Uterus (tissue), 4 donors: ENCODE results near the gene RPL3. TPM values are rescaled to one million over a fixed set of nuclear protein-coding genes. Genes with fewer than 3 reads are reported as not detected.

Experiments used
- DNase-seq, 2 donors: peaks; one replicate each; pipeline ENCODE4 v3.0.0-alpha.2; 2019 to 2020
- H3K27ac ChIP-seq, 2 donors: fragments of 200-600 bp; sonication (generic); 1 replicate in 1 of 2; 2 replicates in 1 of 2; pipeline ENCODE4 v1.5.1; 2016 to 2018
- H3K27me3 ChIP-seq, 2 donors: fragments of 200-600 bp; sonication (generic); one replicate each; pipeline ENCODE4 v1.5.1; 2018 to 2019; ENCODE audit warnings: control low read depth in 1 of 2
- H3K36me3 ChIP-seq, 2 donors: fragments of 200-600 bp; sonication (generic); one replicate each; pipeline ENCODE4 v1.5.1; 2019; ENCODE audit warnings: control low read depth in 1 of 2
- H3K4me1 ChIP-seq, 2 donors: fragments of 200-600 bp; sonication (generic); one replicate each; pipeline ENCODE4 v1.5.1; 2018 to 2019; ENCODE audit warnings: control low read depth in 1 of 2
- H3K4me3 ChIP-seq, 2 donors: fragments of 200-600 bp; sonication (generic); 1 replicate in 1 of 2; 2 replicates in 1 of 2; pipeline ENCODE4 v1.5.1; 2018 to 2019; ENCODE audit warnings: mild to moderate bottlenecking in 1 of 2
- H3K9me3 ChIP-seq, 2 donors: fragments of 200-600 bp; sonication (generic); one replicate each; pipeline ENCODE4 v1.5.1; 2019; ENCODE audit warnings: control low read depth in 1 of 2
- CTCF ChIP-seq, 4 experiments: fragments of 200-600 bp in 2 of 4; fragments of 450-650 bp in 2 of 4; sonication (generic) in 2 of 4; IDR thresholded peaks; one replicate each; pipeline ENCODE4 v1.5.1; 2016 to 2019; ENCODE audit warnings: antibody characterized with exemption in 4 of 4, mild to moderate bottlenecking in 2 of 4, moderate library complexity in 1 of 4
- POLR2A ChIP-seq, 2 donors: fragments of 450-650 bp; IDR thresholded peaks; one replicate each; pipeline ENCODE4 v1.6.1; 2016; ENCODE audit warnings: antibody characterized with exemption in 2 of 2, mild to moderate bottlenecking in 1 of 2, moderate library complexity in 1 of 2
- intact Hi-C: fragments of 100-400 bp; cut with DNase I; formaldehyde crosslinking; loops from one replicate; pipeline ENCODE4 v1.15.1; 2023; ENCODE audit warnings: low total_unique reads
- total RNA-seq, 4 donors: library from RNA; depleted of rRNA in 3 of 4; stranded (reverse); fragments of >200 nt in 3 of 4; gene quantifications; one replicate each; pipeline versions ENCODE4 v1.1.0 to v1.2.4, GENCODE V29; 2014 to 2023
- donor health status: DM: yes; HTN: yes; CAD: no.

Gene RPL3
- total RNA-seq, 4 donors from 2014 or later: 1,498 to 2,840 (median 2,333) TPM

DNA sequence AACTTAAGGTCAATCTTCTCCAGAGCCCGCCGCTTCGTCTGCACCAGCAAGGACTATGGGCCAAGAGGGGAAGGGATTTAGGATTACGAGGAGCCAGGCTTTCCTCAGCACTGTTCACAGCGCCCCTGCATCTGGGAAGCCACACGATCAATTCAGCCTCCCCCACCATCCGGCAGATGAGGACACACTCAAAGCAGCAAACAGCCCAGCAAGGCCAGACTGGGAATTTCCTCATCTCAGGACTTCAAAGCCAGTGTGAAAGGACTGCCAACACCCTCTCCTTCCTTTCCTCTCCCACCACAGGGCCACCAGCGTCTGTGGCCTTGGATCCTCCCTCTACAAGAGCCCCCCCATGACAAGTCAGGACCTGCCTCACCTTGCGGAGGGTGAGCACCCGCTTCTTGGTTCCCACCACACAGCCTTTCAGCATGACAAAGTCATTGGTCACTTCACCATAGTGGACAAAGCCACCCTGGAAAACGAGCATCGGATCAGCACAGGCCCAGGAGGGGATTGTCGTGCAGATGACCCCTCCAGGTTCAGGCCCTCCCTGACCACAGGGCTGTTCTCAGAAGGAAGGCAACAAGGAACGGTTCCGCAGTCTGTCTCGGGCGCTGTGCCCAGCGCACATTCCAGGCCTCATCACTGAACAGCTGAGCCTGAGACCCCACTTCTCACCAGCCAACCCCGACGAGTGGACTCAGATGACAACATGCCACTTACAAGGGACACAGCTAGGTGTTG is 6.0 kb downstream of the RPL3 start:
- Histone ChIP-seq H3K4me3 (no peak overlapping the region), H3K36me3 (no peaks in the 10 kb centered on the region), H3K27me3 (no peaks in the 10 kb centered on the region), H3K4me1 (peaks cover 0 to 31% of the 10 kb centered on the region in 2 donors), H3K27ac (no peak overlapping the region), H3K9me3 (no peaks in the 10 kb centered on the region)
- TF ChIP-seq CTCF (IDR thresholded peaks at IDR 0.05): no peak
- no peak for TF ChIP-seq POLR2A (IDR thresholded peaks at IDR 0.05)
- no peak for DNase-seq
- intact Hi-C loops: no loop called here

DNA sequence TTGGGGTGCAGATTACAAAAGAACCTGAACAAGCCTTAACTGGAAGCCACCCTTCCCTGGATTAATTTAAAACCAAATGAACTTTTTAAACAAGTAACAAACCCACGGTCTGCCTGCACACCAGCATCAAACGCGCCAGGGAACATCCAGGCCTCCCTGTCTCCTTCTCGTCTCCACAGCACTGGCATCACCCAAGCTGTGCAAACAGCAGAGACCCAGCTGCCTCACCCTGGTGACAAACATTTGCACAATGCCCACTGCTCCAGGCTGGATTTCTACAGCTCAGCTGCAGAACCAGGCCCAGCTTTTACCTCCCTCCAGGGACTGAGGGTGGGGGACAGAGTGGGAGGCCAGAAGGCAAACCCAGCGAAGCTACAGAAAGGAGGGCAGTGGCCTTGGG is 7.0 kb downstream of the RPL3 start:
- Histone ChIP-seq H3K4me1 (peaks cover 0 to 32% of the 10 kb centered on the region in 2 donors), H3K27ac (no peak overlapping the region), H3K27me3 (no peaks in the 10 kb centered on the region), H3K4me3 (no peak overlapping the region), H3K36me3 (no peaks in the 10 kb centered on the region), H3K9me3 (no peaks in the 10 kb centered on the region)
- TF ChIP-seq POLR2A (IDR thresholded peaks at IDR 0.05): no peak
- no peak for TF ChIP-seq CTCF (IDR thresholded peaks at IDR 0.05)
- intact Hi-C loops: no loop called here
- DNase-seq: no peak

DNA sequence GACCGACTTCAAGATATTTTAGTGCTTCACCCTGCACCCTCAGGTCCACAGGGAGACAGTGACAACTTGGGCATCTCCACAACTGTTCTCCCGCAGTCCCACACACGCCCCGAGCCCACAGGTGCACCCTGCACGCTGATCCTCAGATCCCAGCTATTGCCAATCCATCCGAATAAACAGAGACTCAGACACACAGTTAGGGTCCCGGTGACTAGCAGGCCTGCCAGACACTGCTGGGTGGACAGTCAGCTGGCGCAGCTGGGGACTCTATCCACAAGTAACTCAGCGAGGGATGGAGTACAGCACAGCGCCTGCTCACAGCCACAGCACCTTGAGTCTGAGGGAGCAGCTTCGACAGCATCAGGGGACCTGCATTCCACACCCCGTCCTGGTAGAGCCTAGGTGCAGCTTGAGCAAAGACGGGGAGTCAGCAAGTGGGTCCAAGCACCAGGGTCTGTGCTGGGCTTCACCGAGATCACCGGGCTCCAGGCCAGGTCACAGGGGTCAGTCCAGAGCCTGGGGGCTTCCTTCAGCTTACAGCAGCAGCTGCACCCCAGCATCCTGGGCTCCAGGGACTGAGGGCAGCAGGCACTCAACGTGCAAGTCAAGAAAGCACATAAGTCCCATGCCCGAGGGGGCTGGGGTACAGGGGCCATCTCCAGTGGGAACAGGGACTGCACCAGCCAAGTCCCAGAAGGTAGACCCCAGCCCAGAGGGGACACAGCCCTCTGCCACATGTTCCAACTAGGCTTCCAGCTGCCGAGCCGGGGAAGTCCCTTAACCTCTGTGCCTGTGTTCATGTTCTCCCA is 7.6 kb downstream of the RPL3 start:
- Histone ChIP-seq H3K27me3 (no peaks in the 10 kb centered on the region), H3K4me1 (peaks cover 0 to 27% of the 10 kb centered on the region in 2 donors), H3K27ac (no peak overlapping the region), H3K4me3 (no peak overlapping the region), H3K36me3 (no peaks in the 10 kb centered on the region), H3K9me3 (no peaks in the 10 kb centered on the region)
- DNase-seq: no peak
- no peak for TF ChIP-seq CTCF (IDR thresholded peaks at IDR 0.05)
- TF ChIP-seq POLR2A (IDR thresholded peaks at IDR 0.05): no peak
- intact Hi-C loops: loop anchor here (2.0 kb wide), 1 partner anchor 141 kb away; no protein-coding TSS in a partner anchor

GRCh38 chr22:39309881-39310714 is 9.3 kb downstream of the RPL3 start:
- intact Hi-C loops: loop anchor here (2.0 kb wide), 1 partner anchor 139 kb away; no protein-coding TSS in a partner anchor
- Histone ChIP-seq H3K27ac (peak overlapping the region; percentile 83 to 84), H3K4me3 (no peak overlapping the region), H3K27me3 (no peaks in the 10 kb centered on the region), H3K36me3 (no peaks in the 10 kb centered on the region), H3K9me3 (no peaks in the 10 kb centered on the region), H3K4me1 (peaks cover 0 to 10% of the 10 kb centered on the region in 2 donors)
- DNase-seq: no peak
- TF ChIP-seq POLR2A (IDR thresholded peaks at IDR 0.05) (no peak), CTCF (IDR thresholded peaks at IDR 0.05) (no peak)
